ENCODE results near the gene PMFBP1. TPM values are rescaled to one million over a fixed set of nuclear protein-coding genes. Genes with fewer than 3 reads are reported as not detected.

PMFBP1 gene
- total and polyA plus RNA-seq, 4 experiments from 2014 or later: 0.73 to 1.1 TPM; not detected in 2

DNA sequence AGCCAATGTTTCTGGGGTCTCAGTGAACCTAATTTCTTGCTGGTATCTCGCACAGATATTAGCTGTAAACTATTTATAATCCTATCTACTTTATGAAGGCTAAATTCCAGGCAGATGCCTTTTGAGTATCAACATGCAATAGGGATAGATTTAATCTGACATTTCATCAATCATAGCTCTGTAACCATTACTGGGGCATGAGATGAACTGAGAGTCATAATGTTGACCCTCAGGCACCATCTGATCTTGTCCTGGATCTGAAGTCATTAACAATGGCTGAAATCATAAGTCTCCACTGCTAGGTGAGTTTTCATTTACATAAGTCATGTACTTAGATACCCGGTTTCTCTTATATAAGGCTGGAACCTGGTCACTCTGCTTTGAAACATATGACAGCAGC is 3.6 kb downstream of the PMFBP1 start:
- no peaks in the 10 kb centered on the region for H3K36me3 Mint-ChIP-seq
- no peak overlapping the region for H3K27ac ChIP-seq (ENCODE audit: low read depth, low read length)
- peaks cover 0 to 5% (median under 1%) of the 10 kb centered on the region in 8 donors for H3K9me3 Mint-ChIP-seq
- H3K4me1 ChIP-seq (ENCODE audit: insufficient read depth, low read length): no peaks in the 10 kb centered on the region
- H3K36me3 ChIP-seq (ENCODE audit: insufficient read depth, low read length): no peaks in the 10 kb centered on the region
- intact Hi-C loops (cut with micrococcal nuclease): no loop called here
- ChIA-PET CTCF (ENCODE audit: partially characterized antibody) (no interaction called here), POLR2A (ENCODE audit: partially characterized antibody) (no interaction called here)
- no peak overlapping the region for H3K4me3 ChIP-seq (ENCODE audit: low read length in 2 of 2)
- H3K27me3 ChIP-seq (ENCODE audit: insufficient read depth, low read length): no peaks in the 10 kb centered on the region
- no peaks in the 10 kb centered on the region for H3K4me1 Mint-ChIP-seq
- H3K27me3 Mint-ChIP-seq: peaks cover 7 to 8% of the 10 kb centered on the region in 2 donors
- no peak overlapping the region for H3K4me3 Mint-ChIP-seq
- H3K9me3 ChIP-seq (ENCODE audit: control insufficient read depth in 1 of 2, low read length in 2 of 2): no peaks in the 10 kb centered on the region
- no peak overlapping the region for H3K27ac Mint-ChIP-seq
- DNase-seq: no peak

DNA sequence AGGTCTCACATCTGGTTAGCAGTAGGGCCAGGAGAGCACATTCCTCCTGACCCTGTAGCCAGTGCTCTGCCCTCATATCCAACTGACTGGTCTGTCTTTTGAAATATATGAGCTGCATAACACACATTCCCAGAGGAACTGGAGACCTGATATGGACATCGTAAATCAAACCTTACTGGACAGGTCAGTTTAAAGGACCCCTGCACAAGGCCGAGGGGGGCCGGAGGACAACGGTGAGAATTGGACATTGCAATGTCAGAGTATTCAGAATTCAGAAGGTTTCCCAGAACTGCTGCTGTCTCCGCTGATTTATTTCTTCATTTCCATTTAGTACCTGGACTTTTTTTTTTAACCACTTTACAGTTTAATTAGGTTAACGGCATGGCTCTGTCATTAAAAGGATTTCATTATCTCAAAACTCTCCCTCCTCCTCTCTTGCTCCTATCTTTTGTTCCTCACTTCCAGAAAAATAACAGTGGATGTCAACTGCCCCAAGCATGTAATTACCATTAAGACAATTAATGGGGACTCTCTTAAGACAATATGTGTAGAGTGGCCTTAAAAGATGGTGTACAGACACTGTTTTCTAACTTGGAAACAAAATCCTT is 4.9 kb downstream of the PMFBP1 start:
- H3K27me3 ChIP-seq (ENCODE audit: insufficient read depth, low read length): no peaks in the 10 kb centered on the region
- no peak overlapping the region for H3K4me3 ChIP-seq (ENCODE audit: low read length in 2 of 2)
- Mint-ChIP-seq H3K36me3 (no peaks in the 10 kb centered on the region), H3K4me1 (no peaks in the 10 kb centered on the region), H3K27me3 (peaks cover 8 to 9% of the 10 kb centered on the region in 2 donors), H3K27ac (no peak overlapping the region), H3K9me3 (peaks cover 0 to 7% (median 0%) of the 10 kb centered on the region in 8 donors), H3K4me3 (no peak overlapping the region)
- ChIA-PET CTCF (ENCODE audit: partially characterized antibody) (no interaction called here), POLR2A (ENCODE audit: partially characterized antibody) (no interaction called here)
- no peak for DNase-seq
- H3K4me1 ChIP-seq (ENCODE audit: insufficient read depth, low read length): no peaks in the 10 kb centered on the region
- H3K36me3 ChIP-seq (ENCODE audit: insufficient read depth, low read length): no peaks in the 10 kb centered on the region
- H3K9me3 ChIP-seq (ENCODE audit: control insufficient read depth in 1 of 2, low read length in 2 of 2): no peaks in the 10 kb centered on the region
- intact Hi-C loops (cut with micrococcal nuclease): no loop called here
- no peak overlapping the region for H3K27ac ChIP-seq (ENCODE audit: low read depth, low read length)

GRCh38 chr16:72166151-72166550 is 5.8 kb downstream of the PMFBP1 start:
- Histone ChIP-seq H3K36me3 (ENCODE audit: insufficient read depth, low read length) (no peaks in the 10 kb centered on the region), H3K9me3 (ENCODE audit: control insufficient read depth in 1 of 2, low read length in 2 of 2) (no peaks in the 10 kb centered on the region), H3K27ac (ENCODE audit: low read depth, low read length) (no peak overlapping the region), H3K4me3 (ENCODE audit: low read length in 2 of 2) (no peak overlapping the region), H3K27me3 (ENCODE audit: insufficient read depth, low read length) (no peaks in the 10 kb centered on the region), H3K4me1 (ENCODE audit: insufficient read depth, low read length) (no peaks in the 10 kb centered on the region)
- no peak overlapping the region for H3K27ac Mint-ChIP-seq
- H3K9me3 Mint-ChIP-seq: peaks cover 0 to 7% (median 0%) of the 10 kb centered on the region in 8 donors
- CTCF ChIA-PET (ENCODE audit: partially characterized antibody): no interaction called here
- H3K36me3 Mint-ChIP-seq: no peaks in the 10 kb centered on the region
- intact Hi-C loops (cut with micrococcal nuclease): no loop called here
- POLR2A ChIA-PET (ENCODE audit: partially characterized antibody): no interaction called here
- peaks cover 8 to 9% of the 10 kb centered on the region in 2 donors for H3K27me3 Mint-ChIP-seq
- no peak for DNase-seq
- H3K4me1 Mint-ChIP-seq: no peaks in the 10 kb centered on the region
- no peak overlapping the region for H3K4me3 Mint-ChIP-seq

GRCh38 chr16:72164691-72165090 is 7.3 kb downstream of the PMFBP1 start:
- Mint-ChIP-seq H3K27ac (no peak overlapping the region), H3K27me3 (peaks cover 8 to 11% of the 10 kb centered on the region in 2 donors), H3K9me3 (peaks cover 0 to 7% (median 0%) of the 10 kb centered on the region in 8 donors), H3K36me3 (no peaks in the 10 kb centered on the region), H3K4me3 (no peak overlapping the region), H3K4me1 (no peaks in the 10 kb centered on the region)
- no peaks in the 10 kb centered on the region for H3K4me1 ChIP-seq (ENCODE audit: insufficient read depth, low read length)
- no peak overlapping the region for H3K27ac ChIP-seq (ENCODE audit: low read depth, low read length)
- H3K4me3 ChIP-seq (ENCODE audit: low read length in 2 of 2): no peak overlapping the region
- DNase-seq: no peak
- H3K36me3 ChIP-seq (ENCODE audit: insufficient read depth, low read length): no peaks in the 10 kb centered on the region
- ChIA-PET CTCF (ENCODE audit: partially characterized antibody) (no interaction called here), POLR2A (ENCODE audit: partially characterized antibody) (no interaction called here)
- intact Hi-C loops (cut with micrococcal nuclease): no loop called here
- H3K27me3 ChIP-seq (ENCODE audit: insufficient read depth, low read length): no peaks in the 10 kb centered on the region
- no peaks in the 10 kb centered on the region for H3K9me3 ChIP-seq (ENCODE audit: control insufficient read depth in 1 of 2, low read length in 2 of 2)

- CTCF ChIA-PET (ENCODE audit: partially characterized antibody): no interaction called here
Measured at GRCh38 chr16:72162105-72162692, 9.8 kb downstream of the PMFBP1 start.

GRCh38 chr16:72159801-72160200 is 12.2 kb downstream of the PMFBP1 start:
- POLR2A ChIA-PET (ENCODE audit: partially characterized antibody): no interaction called here

More at GRCh38 chr16:72162105-72162692, 9.8 kb downstream of the PMFBP1 start:
- no peak overlapping the region for H3K4me3 ChIP-seq (ENCODE audit: low read length in 2 of 2)
- H3K27ac Mint-ChIP-seq: no peak overlapping the region
- no peaks in the 10 kb centered on the region for H3K4me1 ChIP-seq (ENCODE audit: insufficient read depth, low read length)
- no peak for DNase-seq
- H3K36me3 Mint-ChIP-seq: no peaks in the 10 kb centered on the region
- H3K27me3 Mint-ChIP-seq: peaks cover 7 to 11% of the 10 kb centered on the region in 2 donors
- intact Hi-C loops (cut with micrococcal nuclease): no loop called here
- no peaks in the 10 kb centered on the region for H3K27me3 ChIP-seq (ENCODE audit: insufficient read depth, low read length)
- H3K27ac ChIP-seq (ENCODE audit: low read depth, low read length): no peak overlapping the region
- H3K9me3 Mint-ChIP-seq: peaks cover 0 to 7% (median 0%) of the 10 kb centered on the region in 8 donors
- POLR2A ChIA-PET (ENCODE audit: partially characterized antibody): no interaction called here
- H3K4me1 Mint-ChIP-seq: no peaks in the 10 kb centered on the region
- no peaks in the 10 kb centered on the region for H3K9me3 ChIP-seq (ENCODE audit: control insufficient read depth in 1 of 2, low read length in 2 of 2)
- H3K4me3 Mint-ChIP-seq: no peak overlapping the region
- no peaks in the 10 kb centered on the region for H3K36me3 ChIP-seq (ENCODE audit: insufficient read depth, low read length)

DNA sequence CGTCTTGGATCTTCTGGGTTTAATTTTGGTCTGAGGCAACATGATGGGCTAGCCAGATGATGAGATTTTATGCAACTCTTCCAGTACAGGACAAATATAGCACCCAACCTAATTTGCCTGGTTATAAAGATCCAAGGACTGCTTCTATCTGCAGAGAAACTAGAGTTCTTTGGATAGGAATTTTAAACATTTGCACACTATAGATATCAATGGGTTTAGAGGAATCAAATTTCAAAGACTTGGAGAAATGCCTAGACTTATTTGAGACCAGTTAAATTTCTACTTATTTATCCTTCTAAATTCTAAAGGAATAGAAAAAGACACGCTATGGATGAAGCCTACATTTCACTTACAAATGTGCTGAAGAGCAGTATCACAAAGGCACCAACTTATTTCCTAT is 12.6 kb downstream of the PMFBP1 start:
- Histone ChIP-seq H3K27me3 (ENCODE audit: insufficient read depth, low read length) (no peaks in the 10 kb centered on the region), H3K4me1 (ENCODE audit: insufficient read depth, low read length) (no peaks in the 10 kb centered on the region), H3K9me3 (ENCODE audit: control insufficient read depth in 1 of 2, low read length in 2 of 2) (no peaks in the 10 kb centered on the region), H3K27ac (ENCODE audit: low read depth, low read length) (no peak overlapping the region), H3K36me3 (ENCODE audit: insufficient read depth, low read length) (no peaks in the 10 kb centered on the region), H3K4me3 (ENCODE audit: low read length in 2 of 2) (no peak overlapping the region)
- H3K4me3 Mint-ChIP-seq: no peak overlapping the region
- no peak for DNase-seq
- peaks cover 0 to 5% (median 0%) of the 10 kb centered on the region in 8 donors for H3K9me3 Mint-ChIP-seq
- H3K27me3 Mint-ChIP-seq: peaks cover 2 to 6% of the 10 kb centered on the region in 2 donors
- H3K27ac Mint-ChIP-seq: no peak overlapping the region
- intact Hi-C loops (cut with micrococcal nuclease): no loop called here
- H3K4me1 Mint-ChIP-seq: no peaks in the 10 kb centered on the region
- ChIA-PET CTCF (ENCODE audit: partially characterized antibody) (no interaction called here), POLR2A (ENCODE audit: partially characterized antibody) (no interaction called here)
- no peaks in the 10 kb centered on the region for H3K36me3 Mint-ChIP-seq

More at GRCh38 chr16:72159801-72160200, 12.2 kb downstream of the PMFBP1 start:
- CTCF ChIA-PET (ENCODE audit: partially characterized antibody): interaction anchor here (0.6 kb wide), 1 partner anchor 902 kb away, joined by 3 read pairs; no protein-coding TSS in a partner anchor
- H3K9me3 Mint-ChIP-seq: peaks cover 0 to 5% (median 0%) of the 10 kb centered on the region in 8 donors
- H3K4me1 ChIP-seq (ENCODE audit: insufficient read depth, low read length): no peaks in the 10 kb centered on the region
- no peak overlapping the region for H3K4me3 Mint-ChIP-seq
- H3K4me1 Mint-ChIP-seq: no peaks in the 10 kb centered on the region
- H3K9me3 ChIP-seq (ENCODE audit: control insufficient read depth in 1 of 2, low read length in 2 of 2): no peaks in the 10 kb centered on the region
- H3K27ac ChIP-seq (ENCODE audit: low read depth, low read length): no peak overlapping the region
- DNase-seq: no peak
- peaks cover 4 to 6% of the 10 kb centered on the region in 2 donors for H3K27me3 Mint-ChIP-seq
- H3K36me3 Mint-ChIP-seq: no peaks in the 10 kb centered on the region
- no peaks in the 10 kb centered on the region for H3K36me3 ChIP-seq (ENCODE audit: insufficient read depth, low read length)
- H3K27me3 ChIP-seq (ENCODE audit: insufficient read depth, low read length): no peaks in the 10 kb centered on the region
- H3K4me3 ChIP-seq (ENCODE audit: low read length in 2 of 2): no peak overlapping the region
- intact Hi-C loops (cut with micrococcal nuclease): no loop called here
- no peak overlapping the region for H3K27ac Mint-ChIP-seq

Measured in CD4-positive, alpha-beta memory T cell (primary cell).